Thoracic aorta (tissue), 2 donors: ENCODE data around the gene PARD6B. TPM values are rescaled to one million over a fixed set of nuclear protein-coding genes. Genes with fewer than 3 reads are reported as not detected.

Source experiments
- ATAC-seq: fragments of 150-250 bp; one replicate; pipeline ENCODE4 v1.8.0; 2017; ENCODE audit warnings: low read depth; ENCODE audit not compliant: insufficient number of reproducible peaks, low FRiP score
- DNase-seq: peaks from one replicate; pipeline ENCODE4 v3.0.0-alpha.2; 2020; ENCODE audit warnings: low spot score
- H3K27ac ChIP-seq, 2 donors: fragments of 200-600 bp; sonication (generic); 1 replicate in 1 of 2; 2 replicates in 1 of 2; pipeline ENCODE4 v1.5.1; 2016; ENCODE audit warnings: mild to moderate bottlenecking in 2 of 2, moderate library complexity in 2 of 2
- H3K27me3 ChIP-seq: fragments of 200-600 bp; sonication (generic); replicated peaks from 2 replicates; pipeline ENCODE4 v1.6.0; 2016; ENCODE audit warnings: mild to moderate bottlenecking; ENCODE audit not compliant: insufficient read depth
- H3K36me3 ChIP-seq: fragments of 200-600 bp; sonication (generic); one replicate; pipeline ENCODE4 v1.5.1; 2016
- H3K4me1 ChIP-seq, 2 donors: fragments of 200-600 bp; sonication (generic); 1 replicate in 1 of 2; 2 replicates in 1 of 2; pipeline versions ENCODE4 v1.5.1 to v1.6.0; 2016; ENCODE audit warnings: low read depth in 2 of 2, mild to moderate bottlenecking in 1 of 2; ENCODE audit not compliant: control insufficient read depth in 1 of 2
- H3K4me3 ChIP-seq: fragments of 200-600 bp; sonication (generic); 2 replicates; pipeline ENCODE4 v1.5.1; 2016; ENCODE audit warnings: mild to moderate bottlenecking
- H3K9me3 ChIP-seq: fragments of 200-600 bp; sonication (generic); 2 replicates; pipeline ENCODE4 v1.5.1; 2016
- total RNA-seq, 2 donors: library from RNA; depleted of rRNA; stranded (reverse); fragments of >200 nt; gene quantifications; one replicate each; pipeline versions ENCODE4 v1.1.0 to v1.2.3, GENCODE V29; 2016
- TF ChIP-seq, protein P1 (sequence below): fragments of 200-600 bp; sonication (generic); IDR thresholded peaks from one replicate; pipeline ENCODE4 v1.5.1; 2019; ENCODE audit warnings: antibody characterized with exemption

The PARD6B gene
- total RNA-seq, 2 donors from 2014 or later: 2.8 to 10.7 TPM

DNA sequence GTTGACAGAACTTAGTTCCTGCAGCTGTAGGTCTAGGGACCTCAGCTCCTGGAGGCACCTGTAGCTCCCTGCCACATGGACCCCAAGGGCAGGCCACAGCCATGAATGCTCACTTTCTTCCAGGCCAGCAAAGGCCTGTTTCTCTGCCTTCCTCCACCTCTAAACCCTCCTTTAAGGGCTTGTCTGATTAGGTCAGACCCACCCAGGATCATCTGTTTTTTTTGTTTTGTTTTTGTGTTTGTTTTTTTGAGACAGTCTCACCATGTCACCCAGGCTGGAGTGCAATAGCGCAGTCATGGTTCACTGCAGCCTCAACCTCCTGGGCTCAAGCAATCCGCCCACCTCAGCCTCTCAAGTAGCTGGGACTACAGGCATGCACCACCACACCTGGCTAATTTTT is 52.0 kb downstream of the PARD6B start:
- H3K4me3 ChIP-seq: no peak overlapping the region
- H3K36me3 ChIP-seq: no peaks in the 10 kb centered on the region
- no peak overlapping the region for H3K27ac ChIP-seq
- DNase-seq (no peak), ATAC-seq (no peak)
- TF ChIP-seq, protein P1, sequence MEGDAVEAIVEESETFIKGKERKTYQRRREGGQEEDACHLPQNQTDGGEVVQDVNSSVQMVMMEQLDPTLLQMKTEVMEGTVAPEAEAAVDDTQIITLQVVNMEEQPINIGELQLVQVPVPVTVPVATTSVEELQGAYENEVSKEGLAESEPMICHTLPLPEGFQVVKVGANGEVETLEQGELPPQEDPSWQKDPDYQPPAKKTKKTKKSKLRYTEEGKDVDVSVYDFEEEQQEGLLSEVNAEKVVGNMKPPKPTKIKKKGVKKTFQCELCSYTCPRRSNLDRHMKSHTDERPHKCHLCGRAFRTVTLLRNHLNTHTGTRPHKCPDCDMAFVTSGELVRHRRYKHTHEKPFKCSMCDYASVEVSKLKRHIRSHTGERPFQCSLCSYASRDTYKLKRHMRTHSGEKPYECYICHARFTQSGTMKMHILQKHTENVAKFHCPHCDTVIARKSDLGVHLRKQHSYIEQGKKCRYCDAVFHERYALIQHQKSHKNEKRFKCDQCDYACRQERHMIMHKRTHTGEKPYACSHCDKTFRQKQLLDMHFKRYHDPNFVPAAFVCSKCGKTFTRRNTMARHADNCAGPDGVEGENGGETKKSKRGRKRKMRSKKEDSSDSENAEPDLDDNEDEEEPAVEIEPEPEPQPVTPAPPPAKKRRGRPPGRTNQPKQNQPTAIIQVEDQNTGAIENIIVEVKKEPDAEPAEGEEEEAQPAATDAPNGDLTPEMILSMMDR: no peak
- no peaks in the 10 kb centered on the region for H3K9me3 ChIP-seq
- H3K4me1 ChIP-seq: no peaks in the 10 kb centered on the region
- no peaks in the 10 kb centered on the region for H3K27me3 ChIP-seq

DNA sequence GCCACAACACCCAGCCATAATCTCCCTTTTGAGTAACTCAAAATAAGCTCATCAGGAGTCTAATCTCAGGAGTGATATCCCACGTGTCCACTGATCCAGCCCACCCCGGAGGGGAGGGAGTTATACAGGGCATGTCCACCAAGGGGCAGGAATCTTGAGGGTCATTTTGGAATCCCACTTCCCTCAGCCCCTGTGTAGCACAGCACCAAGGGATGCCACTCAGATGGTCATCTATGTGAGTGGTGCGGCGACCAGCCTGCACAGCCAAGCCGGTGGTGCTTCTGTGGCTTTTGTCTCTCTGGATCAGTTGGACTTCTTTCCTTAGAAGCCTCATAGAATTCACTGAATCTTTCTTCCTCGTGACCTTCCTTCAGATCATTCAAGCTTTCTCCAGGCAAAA is 52.5 kb downstream of the PARD6B start:
- DNase-seq: no peak
- Histone ChIP-seq H3K27me3 (no peaks in the 10 kb centered on the region), H3K4me3 (no peak overlapping the region), H3K9me3 (no peaks in the 10 kb centered on the region), H3K36me3 (no peaks in the 10 kb centered on the region), H3K27ac (no peak overlapping the region), H3K4me1 (no peaks in the 10 kb centered on the region)
- TF ChIP-seq, protein P1: no peak
- ATAC-seq: no peak

DNA sequence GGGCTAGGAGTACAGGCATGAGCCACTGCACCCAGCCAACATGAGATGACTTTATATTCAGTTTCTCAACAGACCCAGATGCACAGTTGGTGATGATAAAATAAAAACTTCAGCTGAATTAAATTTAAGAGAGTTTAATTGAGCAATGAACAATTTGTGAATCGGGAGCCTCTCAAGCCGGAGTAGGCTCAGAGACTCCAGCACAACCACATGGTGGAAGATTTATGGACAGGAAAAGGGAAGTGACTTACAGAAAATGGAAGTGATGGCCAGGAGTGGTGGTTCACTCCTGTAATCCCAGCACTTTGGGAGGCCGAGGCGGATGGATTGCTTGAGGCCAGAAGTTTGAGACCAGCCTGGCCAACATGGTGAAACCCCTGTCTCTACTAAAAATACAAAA is 53.1 kb downstream of the PARD6B start:
- DNase-seq (no peak), ATAC-seq (no peak)
- H3K27ac ChIP-seq: no peak overlapping the region
- TF ChIP-seq, protein P1: no peak
- H3K4me1 ChIP-seq: no peaks in the 10 kb centered on the region
- no peak overlapping the region for H3K4me3 ChIP-seq
- no peaks in the 10 kb centered on the region for H3K27me3 ChIP-seq
- H3K36me3 ChIP-seq: no peaks in the 10 kb centered on the region
- H3K9me3 ChIP-seq: no peaks in the 10 kb centered on the region

DNA sequence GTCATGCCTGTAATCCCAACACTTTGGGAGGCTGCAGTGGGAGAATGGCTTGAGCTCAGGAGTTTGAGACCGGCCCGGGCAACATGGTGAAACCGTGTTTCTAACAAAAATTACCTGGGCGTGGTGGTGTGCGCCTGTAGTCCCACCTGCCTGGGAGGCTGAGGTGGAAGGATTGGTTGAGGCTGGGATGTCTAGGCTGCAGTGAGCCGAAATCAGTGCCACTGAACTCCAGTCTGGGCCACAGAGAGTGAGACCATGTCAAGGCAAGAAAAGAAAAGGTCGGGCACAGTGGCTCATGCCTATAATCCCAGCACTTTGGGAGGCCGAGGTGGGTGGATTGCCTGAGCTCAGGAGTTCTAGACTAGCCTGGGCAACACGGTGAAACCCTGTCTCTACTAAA is 55.3 kb downstream of the PARD6B start:
- TF ChIP-seq, protein P1: no peak
- H3K27ac ChIP-seq: no peak overlapping the region
- H3K4me1 ChIP-seq: peaks cover 6 to 14% of the 10 kb centered on the region in 2 donors
- DNase-seq (no peak), ATAC-seq (no peak)
- no peaks in the 10 kb centered on the region for H3K27me3 ChIP-seq
- no peaks in the 10 kb centered on the region for H3K36me3 ChIP-seq
- H3K4me3 ChIP-seq: no peak overlapping the region
- no peaks in the 10 kb centered on the region for H3K9me3 ChIP-seq

DNA sequence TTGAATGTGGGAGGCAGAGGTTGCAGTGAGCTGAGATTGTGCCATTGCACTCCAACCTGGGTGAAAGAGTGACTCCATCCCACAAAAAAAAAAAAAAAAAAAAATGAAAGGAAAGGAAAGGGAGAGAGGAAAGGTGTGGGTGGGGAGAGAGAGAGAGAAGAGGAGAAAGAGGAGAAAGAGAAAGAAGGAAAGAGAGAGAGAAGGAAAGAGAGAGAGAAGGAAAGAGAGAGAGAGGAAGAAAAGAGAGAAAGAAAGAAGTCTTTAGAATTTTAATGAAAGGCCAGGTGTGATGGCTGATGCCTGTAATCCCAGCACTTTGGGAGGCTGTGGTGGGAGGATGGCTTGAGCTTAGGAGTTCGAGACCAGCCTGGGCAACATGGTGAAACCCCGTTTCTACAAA is 55.8 kb downstream of the PARD6B start:
- Histone ChIP-seq H3K36me3 (no peaks in the 10 kb centered on the region), H3K27me3 (no peaks in the 10 kb centered on the region), H3K9me3 (no peaks in the 10 kb centered on the region), H3K27ac (no peak overlapping the region), H3K4me3 (no peak overlapping the region), H3K4me1 (peaks cover 6 to 14% of the 10 kb centered on the region in 2 donors)
- DNase-seq (no peak), ATAC-seq (no peak)
- TF ChIP-seq, protein P1: no peak
